Stimulated activated CD4-positive, alpha-beta T cell treated with anti-CD3 and anti-CD28 coated beads, TNF-alpha, amount 100 ng/mL, for 48 hours (primary cell): ENCODE data around the gene CNTN2.

Experiments
- DNase-seq, 3 donors: peaks; one replicate each; pipeline ENCODE4 v3.0.0-alpha.2; 2020; ENCODE audit warnings: low read depth in 3 of 3

The CNTN2 gene

GRCh38 chr1:205073511-205073910 is 30.5 kb downstream of the CNTN2 start:
- no peak for DNase-seq

- no peak for DNase-seq
Measured at GRCh38 chr1:205074084-205074483, 31.1 kb downstream of the CNTN2 start.

DNA sequence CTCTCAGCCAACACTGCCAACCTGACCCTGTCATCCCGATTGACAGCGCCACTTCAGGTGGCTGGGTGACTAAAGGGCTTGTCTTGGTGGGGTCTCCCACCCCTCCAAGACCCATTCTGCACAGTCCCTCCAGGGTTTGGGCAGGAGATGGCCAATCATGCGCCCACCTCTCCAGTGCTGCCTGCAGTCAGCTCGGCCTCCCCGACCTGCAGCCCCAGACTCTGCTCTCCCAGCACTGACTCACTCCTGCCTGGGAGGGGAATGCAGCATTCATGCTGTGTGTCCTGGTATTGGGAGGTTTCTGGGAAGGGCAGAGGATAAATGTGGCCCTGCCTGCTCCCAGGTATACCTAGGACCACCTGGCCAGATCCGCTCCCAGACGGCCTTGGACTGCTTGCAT is 31.5 kb downstream of the CNTN2 start:
- no peak for DNase-seq

- DNase-seq: no peak
Measured at GRCh38 chr1:205075642-205076155, 32.7 kb downstream of the CNTN2 start.

DNA sequence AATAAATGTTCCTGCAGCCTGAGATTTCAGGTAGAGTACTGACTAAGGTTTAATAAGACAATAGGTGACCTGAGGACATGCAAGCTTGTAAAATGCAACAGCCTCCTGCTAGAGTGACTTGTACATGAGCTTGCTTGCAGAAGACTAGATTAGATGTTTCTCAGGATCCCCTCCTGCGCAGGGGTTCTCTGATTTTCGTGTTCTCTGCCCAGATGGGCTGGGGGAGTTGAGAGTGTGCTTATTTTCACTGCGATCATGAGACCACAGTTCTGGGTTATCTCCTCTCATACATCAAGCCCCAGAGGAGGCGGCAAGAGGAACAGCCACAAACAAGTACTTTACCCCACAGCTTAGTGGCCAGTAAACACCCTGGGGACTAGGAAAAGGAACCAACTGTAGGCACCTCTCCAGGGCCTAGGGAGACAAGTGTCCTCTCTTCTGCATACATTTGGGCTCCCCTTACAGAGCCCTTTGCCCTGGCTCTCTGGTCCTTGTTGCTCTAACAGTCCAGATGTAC is 33.3 kb downstream of the CNTN2 start:
- no peak for DNase-seq

- no peak for DNase-seq
Measured at GRCh38 chr1:205077158-205077933, 34.3 kb downstream of the CNTN2 start.

DNA sequence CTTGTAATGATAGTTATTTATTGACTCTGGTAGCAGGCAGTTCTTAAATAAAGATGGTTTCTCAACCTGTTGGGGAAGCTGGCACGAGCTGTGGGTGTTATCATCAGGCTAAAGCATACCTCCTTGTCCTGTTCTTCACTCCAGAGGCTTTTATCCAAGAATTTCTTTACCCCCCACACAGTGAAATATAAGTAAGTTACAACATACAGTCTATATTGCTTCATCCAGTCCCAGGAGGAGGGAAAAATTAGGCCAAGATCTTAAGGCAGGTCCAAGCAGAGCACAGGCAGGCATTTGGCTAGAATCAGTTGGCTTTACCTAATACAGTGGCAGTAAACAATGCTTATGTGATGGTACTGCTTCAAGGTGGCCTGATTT is 34.9 kb downstream of the CNTN2 start:
- DNase-seq: no peak

DNA sequence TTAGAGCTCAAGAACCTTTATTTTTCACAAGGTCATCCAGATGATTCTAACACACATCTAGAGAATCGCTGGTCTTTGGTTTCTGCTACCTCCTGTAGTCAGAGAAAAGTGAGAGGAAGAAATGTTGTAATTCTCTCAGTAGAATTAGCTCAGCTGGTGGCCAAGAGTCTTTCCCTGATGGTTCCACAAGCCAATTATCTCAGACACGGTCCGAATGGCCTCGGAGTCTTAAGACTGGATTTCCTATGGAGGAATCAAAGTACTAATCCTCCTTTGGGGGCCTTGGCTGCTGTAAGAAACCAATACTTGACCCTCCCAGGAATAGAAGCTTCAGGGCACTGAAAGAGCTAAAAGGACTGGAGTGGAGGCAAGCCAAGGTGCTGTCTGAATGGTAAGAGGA is 39.4 kb downstream of the CNTN2 start:
- DNase-seq: no peak

GRCh38 chr1:205084360-205084759 is 41.3 kb downstream of the CNTN2 start, which contains the start of gene TMEM81:
TMEM81 (minus strand) TSS chr1:205084460; CDS start chr1:205084320, 140 bp downstream.
- no peak for DNase-seq

DNA sequence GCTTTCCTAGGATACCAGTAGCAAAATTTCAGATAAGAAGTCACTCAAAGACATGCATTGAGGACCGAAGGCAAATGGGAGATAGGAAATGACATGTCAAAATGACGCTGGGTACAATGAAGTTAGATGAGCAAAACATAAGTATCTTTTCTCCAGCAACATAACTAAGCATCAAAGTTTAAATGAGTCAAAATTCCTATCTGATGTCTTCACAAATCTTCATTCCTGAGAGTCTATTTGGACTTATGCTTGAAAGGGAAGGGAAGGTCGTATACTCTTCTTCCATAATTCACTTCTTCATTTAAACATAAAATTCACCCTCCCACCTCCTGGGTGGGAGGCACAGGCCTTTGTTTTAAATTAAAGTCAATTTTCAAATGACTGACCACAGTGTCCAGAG is 45.3 kb downstream of the CNTN2 start:
- no peak for DNase-seq

- no peak for DNase-seq
Measured at GRCh38 chr1:205091043-205091740, 48.2 kb downstream of the CNTN2 start.

- no peak for DNase-seq
Measured at GRCh38 chr1:205095422-205095821, 52.4 kb downstream of the CNTN2 start.

DNA sequence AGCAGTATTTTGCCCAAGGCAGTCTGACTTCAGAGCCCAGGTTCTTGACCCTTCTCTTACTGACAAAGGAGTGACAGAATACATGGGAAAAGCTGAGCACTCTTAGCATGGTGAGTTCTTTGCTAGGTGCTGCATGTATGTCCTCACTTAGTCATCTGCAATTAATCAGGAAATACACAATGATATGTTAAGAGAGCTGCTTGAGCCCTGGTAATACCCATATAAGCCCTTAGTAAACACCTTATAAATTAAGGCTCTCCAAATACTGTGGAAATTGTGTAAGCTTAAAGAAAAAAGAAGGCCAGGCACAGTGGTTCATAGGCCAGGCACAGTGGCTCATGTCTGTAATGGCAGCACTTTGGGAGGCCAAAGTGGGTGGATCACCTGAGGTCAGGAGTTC is 55.2 kb downstream of the CNTN2 start:
- DNase-seq: no peak

- no peak for DNase-seq
Measured at GRCh38 chr1:205102404-205102803, 59.4 kb downstream of the CNTN2 start.

DNA sequence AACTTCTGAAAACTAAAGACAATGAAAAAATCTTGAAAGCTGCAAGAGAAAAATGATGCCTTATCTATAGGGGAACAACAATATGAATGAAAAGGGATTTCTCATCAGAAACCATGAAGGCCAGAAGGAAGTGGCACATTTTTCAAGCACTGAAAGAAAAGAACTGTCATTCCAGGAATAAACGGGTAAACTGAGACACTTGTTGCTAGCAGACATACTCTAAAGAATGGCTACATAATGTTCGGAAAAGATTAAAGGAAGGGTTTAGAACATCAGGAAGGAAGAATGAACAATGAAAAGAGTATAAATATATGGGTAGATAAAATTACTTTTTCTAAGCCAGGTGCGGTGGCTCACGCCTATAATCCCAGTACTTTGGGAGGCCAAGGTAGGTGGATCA is 64.3 kb downstream of the CNTN2 start:
- no peak for DNase-seq

GRCh38 chr1:205108464-205108863 is 65.5 kb downstream of the CNTN2 start:
- DNase-seq: no peak

DNA sequence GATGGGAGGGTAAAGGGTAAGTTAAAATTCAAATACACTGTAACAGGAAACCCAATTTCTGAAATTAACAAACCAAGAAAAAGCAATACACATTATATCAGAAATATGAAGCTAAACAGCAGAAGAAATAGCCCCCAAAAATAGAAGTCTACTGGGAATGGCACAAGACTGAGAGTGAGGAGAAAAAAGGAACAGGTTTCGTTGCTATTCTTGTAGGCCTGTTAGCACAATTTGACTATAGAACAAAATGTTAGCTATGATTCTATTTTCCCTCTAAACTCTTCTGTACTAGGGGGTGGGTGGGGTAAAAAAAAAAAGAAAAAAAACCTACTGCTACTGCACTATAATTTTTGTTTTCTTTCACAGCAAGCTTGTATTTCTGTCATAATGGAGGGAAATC is 66.3 kb downstream of the CNTN2 start:
- no peak for DNase-seq

DNA sequence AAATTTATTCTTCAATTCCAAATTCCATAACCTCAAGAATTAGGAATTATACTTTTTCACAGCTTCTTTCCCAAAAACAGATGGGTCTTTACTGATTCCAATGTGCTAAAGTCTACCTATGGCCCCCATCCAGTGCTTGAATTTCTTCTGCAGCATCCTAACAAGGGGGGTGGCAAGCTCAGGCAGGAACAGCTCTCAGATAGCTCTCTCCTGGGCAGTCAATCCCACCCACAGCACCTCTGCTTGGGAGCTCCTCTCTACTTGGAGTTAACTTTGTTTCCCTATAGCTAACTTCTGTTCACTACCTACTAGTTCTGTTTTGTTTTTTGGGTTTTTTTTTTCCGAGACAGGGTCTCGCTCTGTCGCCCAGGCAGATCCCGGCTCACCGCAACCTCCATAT is 66.7 kb downstream of the CNTN2 start:
- no peak for DNase-seq

GRCh38 chr1:205111354-205111753 is 68.3 kb downstream of the CNTN2 start:
- no peak for DNase-seq

DNA sequence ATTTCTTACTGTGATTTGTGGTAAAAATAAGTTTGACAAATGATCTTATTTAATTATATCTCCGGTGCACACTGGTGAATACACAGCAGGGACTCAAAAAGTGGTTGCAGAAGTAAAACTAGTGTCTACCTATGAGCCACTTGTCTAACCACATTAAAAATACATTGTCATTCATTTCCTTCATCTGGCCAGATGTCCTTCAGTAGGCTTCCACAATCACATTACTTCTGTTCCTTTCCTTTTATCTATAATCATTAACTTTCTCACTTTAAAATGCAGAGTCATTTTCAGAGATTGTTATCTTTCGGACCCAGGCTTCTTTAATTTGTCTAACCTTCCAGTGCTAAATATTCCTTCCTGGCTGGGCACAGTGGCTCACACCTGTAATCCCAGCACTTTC is 75.7 kb downstream of the CNTN2 start:
- DNase-seq: no peak

DNA sequence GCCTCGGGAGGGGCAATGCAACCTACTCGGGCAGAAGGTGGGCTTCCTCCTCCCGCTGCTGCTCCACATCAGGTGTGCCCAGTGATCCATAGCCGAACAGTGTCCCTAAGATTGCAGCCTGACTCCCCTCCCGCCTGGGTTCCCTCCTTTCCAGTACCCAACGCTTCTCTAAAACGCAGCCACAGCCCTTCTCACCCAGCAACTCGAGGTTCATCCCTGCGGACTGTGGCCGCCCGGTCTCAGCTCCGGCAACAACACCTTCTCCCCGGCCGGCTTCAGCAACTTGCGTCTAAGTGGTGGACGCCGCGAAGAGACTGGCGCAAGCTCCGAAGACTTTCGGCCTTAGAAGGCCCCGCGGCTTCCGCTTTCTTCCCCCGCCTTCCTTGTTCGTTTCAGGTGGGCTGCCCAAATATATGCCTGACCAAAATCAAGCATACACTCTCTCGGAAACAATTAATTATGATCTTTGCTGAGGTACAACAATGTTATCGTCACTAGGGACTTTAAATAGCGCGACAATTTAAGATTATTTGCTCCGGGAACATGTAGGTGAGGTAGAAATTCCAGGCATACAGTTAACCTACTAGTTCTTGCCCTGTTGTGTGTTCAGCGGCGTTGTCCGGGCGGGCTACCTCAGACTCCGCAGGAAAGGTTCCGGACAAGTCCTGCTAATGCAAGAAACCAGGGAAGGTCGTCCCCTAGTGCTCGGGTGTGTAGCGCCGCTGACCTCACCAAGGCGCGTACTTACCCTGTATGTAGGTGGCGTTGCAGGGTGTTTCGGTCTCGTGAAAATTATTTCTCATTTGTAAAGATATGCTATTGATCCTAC is 78.9 kb downstream of the CNTN2 start, which contains the start of gene RBBP5:
RBBP5 (minus strand) TSS at position 319 of the 829 bp plus-strand sequence; CDS start at position 214, 105 bp downstream.
- peak; percentile 84 to 93 (median 88) for DNase-seq

DNA sequence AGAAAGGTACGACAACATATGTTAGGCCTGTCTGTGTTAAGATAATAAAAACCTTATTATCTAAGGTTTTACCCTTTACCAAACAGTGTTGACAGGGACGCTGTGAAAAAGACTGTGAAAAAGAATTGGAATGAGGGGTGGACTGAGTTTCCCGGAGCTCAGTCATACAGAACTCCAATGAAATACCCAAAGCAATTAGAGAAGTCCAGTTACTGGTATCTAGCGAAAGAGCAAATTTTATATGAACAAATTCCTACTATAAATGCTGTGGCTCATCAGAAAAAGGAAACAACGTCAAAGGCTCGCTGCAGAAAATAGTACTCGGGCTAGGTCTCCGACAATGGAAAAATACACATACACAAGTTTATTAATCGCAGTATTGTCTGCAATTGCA is 79.5 kb downstream of the CNTN2 start:
- no peak for DNase-seq
